ENCODE data around the gene CRB1. TPM values are rescaled to one million over a fixed set of nuclear protein-coding genes. Genes with fewer than 3 reads are reported as not detected.

CRB1 gene
- total RNA-seq, 1 experiment from 2014 or later, result not detected

GRCh38 chr1:197303463-197303862, 35.4 kb downstream of the CRB1 start:
- no peak for DNase-seq (ENCODE audit: low read depth)

DNA sequence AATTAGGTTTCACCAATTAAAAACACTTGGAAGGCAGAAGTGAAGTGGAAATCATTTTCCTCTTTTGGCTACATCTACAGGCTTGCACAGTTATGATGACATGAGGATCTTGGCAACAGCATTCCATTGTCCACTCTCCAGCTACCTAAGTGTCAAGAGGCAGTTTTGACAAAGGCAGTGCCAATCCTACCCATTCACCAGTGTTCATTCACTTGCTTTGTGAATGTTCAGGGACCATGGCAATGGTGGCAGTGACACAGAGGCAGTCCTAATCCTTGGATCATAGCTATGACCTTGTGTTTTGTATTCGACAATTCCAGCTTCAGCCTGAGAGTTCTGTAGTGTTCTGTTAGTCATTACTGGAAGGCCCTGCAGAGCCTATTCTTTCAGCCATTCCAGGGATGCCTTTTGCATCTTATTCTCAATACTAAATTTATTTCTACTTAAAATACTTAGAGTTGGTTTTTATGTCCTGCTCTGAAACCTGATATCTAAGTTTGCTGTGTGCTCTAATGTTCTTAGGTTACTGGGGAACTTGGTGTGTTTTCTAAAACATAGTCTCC, 36.7 kb downstream of the CRB1 start:
- no peak for DNase-seq (ENCODE audit: low read depth)

GRCh38 chr1:197305925-197306324, 37.9 kb downstream of the CRB1 start:
- DNase-seq (ENCODE audit: low read depth), result no peak

DNA sequence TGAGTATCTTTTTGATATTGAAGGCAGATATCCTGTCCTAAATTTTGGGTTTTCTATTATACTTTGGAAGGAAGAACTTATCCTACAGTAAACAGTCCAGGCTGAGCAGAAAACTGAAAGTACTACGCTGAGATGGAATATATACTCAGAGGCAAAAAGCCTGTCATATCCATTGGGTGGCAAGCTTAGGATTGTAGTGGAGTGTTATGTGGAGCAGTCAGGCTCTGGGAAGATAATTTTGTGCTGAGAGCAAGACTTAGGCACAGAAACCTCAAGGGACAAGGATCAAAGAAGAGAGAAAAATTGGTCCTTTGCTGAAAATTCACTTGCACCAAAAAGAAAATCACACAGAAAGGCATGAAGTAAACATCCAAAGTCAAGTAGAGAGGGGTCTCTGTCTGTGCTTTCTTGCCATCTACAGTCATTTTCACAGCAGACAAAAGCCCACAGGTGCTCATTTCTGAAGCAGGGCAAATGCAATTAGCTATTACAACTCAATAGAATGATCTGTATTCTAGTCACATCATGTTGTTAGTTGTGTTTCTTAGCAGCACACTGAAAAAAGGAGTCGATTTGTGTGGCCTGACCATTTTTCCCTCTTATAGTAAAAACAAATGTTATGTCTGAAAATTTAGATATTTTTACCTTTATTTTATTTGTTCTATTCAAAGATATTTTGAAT, 38.5 kb downstream of the CRB1 start:
- no peak for DNase-seq (ENCODE audit: low read depth)

DNA sequence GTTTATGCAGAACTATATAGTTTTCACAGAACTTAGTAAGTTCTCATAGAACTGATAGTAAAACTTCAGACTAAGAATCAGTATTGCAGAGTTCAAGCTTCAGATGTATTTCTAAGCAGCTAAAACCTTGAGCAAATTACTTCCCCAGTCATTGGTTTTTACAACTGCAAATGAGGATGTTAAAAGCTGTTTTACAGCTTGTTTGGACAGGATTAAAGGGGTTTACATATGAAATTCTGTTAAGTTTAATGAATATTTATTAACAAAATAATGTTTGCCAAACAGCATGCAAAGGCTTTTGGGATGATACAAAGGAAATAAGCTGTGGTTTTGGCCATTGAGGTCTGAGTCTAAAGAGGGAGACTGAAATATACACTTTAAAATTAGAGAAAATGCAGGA, 39.1 kb downstream of the CRB1 start:
- no peak for DNase-seq (ENCODE audit: low read depth)

GRCh38 chr1:197307551-197307950, 39.5 kb downstream of the CRB1 start:
- DNase-seq (ENCODE audit: low read depth), result no peak

- no peak for DNase-seq (ENCODE audit: low read depth)
Measured at GRCh38 chr1:197311081-197311480, 43.0 kb downstream of the CRB1 start.

GRCh38 chr1:197312163-197312562, 44.1 kb downstream of the CRB1 start:
- DNase-seq (ENCODE audit: low read depth), result no peak

- DNase-seq (ENCODE audit: low read depth), result no peak
Measured at GRCh38 chr1:197313713-197314112, 45.7 kb downstream of the CRB1 start.

- no peak for DNase-seq (ENCODE audit: low read depth)
Measured at GRCh38 chr1:197314682-197315081, 46.6 kb downstream of the CRB1 start.

- DNase-seq (ENCODE audit: low read depth), result no peak
Measured at GRCh38 chr1:197319631-197320030, 51.6 kb downstream of the CRB1 start.

- DNase-seq (ENCODE audit: low read depth), result no peak
Measured at GRCh38 chr1:197320991-197321531, 53.0 kb downstream of the CRB1 start.

GRCh38 chr1:197321811-197322210, 53.8 kb downstream of the CRB1 start:
- no peak for DNase-seq (ENCODE audit: low read depth)

- peak; percentile 13 for DNase-seq (ENCODE audit: low read depth)
Measured at GRCh38 chr1:197327776-197328364, 59.8 kb downstream of the CRB1 start.

- DNase-seq (ENCODE audit: low read depth), result no peak
Measured at GRCh38 chr1:197330213-197330612, 62.2 kb downstream of the CRB1 start.

DNA sequence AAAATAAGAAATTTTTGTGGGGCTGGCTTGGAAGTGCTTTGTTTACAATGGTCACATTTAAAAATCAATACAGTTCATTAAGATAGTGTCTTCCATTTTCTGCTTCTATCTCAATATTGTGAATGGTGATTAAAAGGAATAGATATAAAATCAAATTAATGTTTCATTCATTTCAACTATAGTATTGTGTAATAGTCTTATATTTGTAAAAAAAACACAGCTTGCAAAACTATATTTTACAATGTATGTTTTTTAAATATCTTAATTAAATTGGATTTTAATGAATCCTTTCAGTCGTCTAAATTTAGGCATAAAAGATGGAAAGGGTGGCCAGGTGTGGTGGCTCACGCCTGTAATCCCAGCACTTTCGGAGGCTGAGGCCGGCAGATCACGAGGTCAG, 63.5 kb downstream of the CRB1 start:
- DNase-seq (ENCODE audit: low read depth), result no peak

- no peak for DNase-seq (ENCODE audit: low read depth)
Measured at GRCh38 chr1:197333041-197333440, 65.0 kb downstream of the CRB1 start.

DNA sequence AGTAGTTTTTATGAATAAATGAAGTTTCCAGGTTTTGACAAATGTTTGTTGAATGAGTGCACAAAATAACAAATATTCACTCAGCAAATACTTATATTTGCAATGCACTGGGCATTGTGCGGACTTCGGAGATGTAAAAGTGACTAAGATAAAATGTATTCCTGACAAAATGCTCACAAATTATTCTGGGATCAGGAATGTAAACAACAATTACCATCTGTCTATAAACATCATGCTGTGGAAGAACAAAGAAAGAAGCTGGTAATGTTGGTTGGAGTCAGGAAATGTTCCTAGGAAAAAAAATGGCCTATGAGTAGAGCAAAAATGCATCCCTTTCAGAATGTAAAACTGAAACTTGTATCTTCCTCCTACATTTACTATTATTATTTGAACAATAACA, 68.5 kb downstream of the CRB1 start:
- DNase-seq (ENCODE audit: low read depth), result no peak

DNA sequence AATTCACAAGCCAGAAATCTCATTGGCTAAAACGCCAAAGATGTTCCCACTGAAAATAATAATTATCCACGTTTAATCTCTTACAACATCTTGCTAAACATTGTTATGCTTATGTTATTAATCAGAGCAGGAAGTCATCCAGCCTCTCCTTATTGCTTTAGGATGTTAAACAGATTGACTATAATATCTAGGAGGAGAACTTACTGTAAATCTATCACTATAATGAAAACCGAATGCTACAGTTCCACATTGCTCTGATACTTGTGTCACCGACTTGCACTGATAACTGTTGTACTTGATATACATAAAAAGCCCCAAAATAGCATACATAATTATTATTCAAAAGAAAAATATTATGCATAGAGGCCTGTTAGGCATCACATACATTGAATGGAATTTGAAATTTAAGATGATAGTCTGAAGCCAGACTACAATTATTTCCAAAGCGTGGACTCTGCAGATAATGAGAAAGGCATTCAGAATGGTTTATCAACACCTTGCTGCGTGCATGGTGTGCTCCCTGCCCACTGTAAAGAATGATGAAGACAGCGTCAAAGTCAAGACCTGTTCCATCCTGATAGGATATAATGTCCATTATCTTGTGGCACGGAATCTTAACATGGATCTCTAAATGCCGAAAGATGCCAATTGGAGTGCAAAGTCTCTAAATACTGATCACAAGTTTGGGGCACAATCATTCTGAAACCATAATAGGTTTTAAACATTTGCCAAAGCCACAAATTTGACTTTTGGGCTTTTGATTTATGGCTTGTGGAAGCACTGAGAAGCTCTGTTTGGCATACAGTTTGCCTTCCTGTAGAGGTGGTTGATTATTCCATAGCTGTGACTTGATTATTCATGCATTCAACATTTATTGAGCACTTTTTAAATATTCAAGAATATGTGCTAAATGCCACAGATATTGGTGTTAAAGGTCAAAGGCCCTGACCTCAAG, 71.3 kb downstream of the CRB1 start:
- no peak for DNase-seq (ENCODE audit: low read depth)

DNA sequence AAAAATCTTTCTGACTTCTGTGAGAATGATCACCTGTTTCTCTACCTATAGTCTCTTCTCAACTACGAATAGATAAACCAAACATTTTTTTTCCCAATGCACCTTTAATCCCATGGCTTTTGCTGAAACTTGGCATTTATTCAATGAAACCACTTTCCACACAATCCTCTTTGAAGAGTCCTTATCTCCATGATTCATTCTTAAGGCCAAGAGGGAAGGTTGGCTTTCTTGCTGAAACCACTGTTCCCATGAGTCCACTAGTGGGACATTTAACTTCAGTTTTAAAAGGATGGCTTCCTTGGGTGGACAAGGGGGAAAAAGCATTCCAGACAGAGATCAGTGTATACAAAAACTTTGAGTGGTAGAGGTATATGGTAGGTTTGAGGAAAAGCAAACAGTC, 73.6 kb downstream of the CRB1 start:
- no peak for DNase-seq (ENCODE audit: low read depth)

- DNase-seq (ENCODE audit: low read depth), result no peak
Measured at GRCh38 chr1:197342044-197342565, 74.1 kb downstream of the CRB1 start.

DNA sequence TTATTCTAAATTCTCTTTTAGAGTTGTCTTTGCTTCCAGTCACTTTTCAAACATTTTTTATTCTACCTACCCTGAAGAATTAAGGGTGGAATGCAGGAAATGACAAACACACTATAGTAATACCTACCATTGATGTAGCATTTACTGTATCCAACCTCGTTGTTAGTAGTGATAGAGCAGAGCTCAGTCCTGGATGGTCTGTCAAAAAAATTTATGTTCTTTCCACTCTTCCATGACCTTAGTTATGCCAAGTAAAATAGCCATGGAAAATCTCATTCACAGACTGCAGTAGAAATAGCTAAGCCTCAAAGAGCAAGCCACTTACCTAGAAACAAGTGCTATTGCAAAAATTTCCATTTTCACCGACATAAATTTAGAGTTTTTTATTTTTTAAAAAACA, 74.6 kb downstream of the CRB1 start:
- no peak for DNase-seq (ENCODE audit: low read depth)
